Measurements from ENCODE around the gene PRPF38B.

DNA sequence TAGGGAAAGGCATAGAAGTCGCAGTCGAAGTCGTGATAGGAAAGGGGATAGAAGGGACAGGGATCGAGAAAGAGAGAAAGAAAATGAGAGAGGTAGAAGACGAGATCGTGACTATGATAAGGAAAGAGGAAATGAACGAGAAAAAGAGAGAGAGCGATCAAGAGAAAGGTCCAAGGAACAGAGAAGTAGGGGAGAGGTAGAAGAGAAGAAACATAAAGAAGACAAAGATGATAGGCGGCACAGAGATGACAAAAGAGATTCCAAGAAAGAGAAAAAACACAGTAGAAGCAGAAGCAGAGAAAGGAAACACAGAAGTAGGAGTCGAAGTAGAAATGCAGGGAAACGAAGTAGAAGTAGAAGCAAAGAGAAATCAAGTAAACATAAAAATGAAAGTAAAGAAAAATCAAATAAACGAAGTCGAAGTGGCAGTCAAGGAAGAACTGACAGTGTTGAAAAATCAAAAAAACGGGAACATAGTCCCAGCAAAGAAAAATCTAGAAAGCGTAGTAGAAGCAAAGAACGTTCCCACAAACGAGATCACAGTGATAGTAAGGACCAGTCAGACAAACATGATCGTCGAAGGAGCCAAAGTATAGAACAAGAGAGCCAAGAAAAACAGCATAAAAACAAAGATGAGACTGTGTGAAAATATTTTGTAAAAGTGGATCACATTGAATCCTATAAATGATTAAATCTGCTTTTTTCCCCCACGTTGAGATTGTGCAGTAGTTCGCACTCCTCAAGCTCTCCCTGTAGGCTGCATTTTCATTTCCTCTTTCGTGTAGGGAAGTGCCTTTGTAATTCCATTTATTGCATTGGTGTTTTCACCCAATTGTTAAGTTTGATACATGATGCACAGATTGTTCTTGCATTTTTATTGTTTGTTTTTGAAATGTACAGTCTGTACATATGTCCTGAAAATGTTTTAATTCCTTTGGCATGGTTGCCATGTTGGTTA is 7.5 kb downstream of the PRPF38B start:
- TF ChIP-seq, protein P1, sequence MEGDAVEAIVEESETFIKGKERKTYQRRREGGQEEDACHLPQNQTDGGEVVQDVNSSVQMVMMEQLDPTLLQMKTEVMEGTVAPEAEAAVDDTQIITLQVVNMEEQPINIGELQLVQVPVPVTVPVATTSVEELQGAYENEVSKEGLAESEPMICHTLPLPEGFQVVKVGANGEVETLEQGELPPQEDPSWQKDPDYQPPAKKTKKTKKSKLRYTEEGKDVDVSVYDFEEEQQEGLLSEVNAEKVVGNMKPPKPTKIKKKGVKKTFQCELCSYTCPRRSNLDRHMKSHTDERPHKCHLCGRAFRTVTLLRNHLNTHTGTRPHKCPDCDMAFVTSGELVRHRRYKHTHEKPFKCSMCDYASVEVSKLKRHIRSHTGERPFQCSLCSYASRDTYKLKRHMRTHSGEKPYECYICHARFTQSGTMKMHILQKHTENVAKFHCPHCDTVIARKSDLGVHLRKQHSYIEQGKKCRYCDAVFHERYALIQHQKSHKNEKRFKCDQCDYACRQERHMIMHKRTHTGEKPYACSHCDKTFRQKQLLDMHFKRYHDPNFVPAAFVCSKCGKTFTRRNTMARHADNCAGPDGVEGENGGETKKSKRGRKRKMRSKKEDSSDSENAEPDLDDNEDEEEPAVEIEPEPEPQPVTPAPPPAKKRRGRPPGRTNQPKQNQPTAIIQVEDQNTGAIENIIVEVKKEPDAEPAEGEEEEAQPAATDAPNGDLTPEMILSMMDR (IDR thresholded peaks at IDR 0.05; ENCODE audit: low read length), result no peak
- no peak for TF ChIP-seq EZH2phosphoT487 (IDR thresholded peaks at IDR 0.05; ENCODE audit: low read length)
- TF ChIP-seq EZH2 (optimal IDR thresholded peaks at IDR 0.05; ENCODE audit: low read depth, low read length), result no peak

Data from MM.1S (cell line).